Suppressor macrophage treated with lipopolysaccharide for 4 hours (primary cell): Measurements from ENCODE around the gene KCNF1.
A peak's percentile ranks its signal among the peaks of the same experiment; 100 is the strongest.

Experiments used
- DNase-seq: peaks from one replicate; pipeline ENCODE4 v3.0.0-alpha.2; 2020

KCNF1 gene

DNA sequence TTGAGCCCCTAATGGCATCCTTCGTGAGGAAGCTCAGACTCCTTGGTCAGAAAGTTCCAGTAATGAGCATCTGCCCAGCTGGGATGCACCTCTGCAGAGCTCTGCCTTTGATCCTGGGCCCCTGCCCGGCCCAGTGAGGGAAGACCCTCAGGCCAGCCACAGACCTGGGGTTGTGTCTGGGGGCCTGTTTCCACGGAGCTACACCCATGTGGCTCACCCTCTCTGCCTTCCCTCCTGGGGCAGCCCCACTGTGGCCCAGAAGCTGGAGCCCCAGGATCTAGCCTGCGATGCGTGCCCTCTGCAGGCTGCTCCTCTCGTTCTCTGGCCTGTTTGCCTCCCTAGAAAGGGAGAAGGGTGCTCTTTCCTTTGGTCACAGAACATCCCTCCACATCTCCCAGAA lies 9.8 kb downstream of the KCNF1 start:
- DNase-seq = no peak

- DNase-seq = no peak
Measured at GRCh38 chr2:10922307-10923007, 10.7 kb downstream of the KCNF1 start.

DNA sequence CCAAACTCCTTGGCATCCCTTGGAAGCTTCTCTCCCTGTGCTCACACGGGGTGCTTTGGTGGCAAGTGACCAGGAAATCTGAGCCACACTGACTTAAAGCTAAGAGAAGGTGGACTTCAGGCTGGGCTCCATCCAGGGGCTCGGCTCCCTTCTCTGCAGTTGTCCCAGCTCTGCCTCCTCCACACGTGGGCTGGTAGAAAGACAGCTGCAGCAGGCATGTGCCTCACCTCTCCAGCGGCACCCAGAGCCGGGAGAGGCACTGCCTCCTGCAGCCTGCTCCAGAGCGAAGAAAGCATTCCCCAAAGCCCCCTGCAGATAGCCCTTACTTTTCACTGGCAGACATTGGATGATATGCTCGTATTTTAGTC lies 11.3 kb downstream of the KCNF1 start:
- no peak for DNase-seq

- no peak for DNase-seq
Measured at GRCh38 chr2:10923965-10924364, 12.2 kb downstream of the KCNF1 start.

GRCh38 chr2:10924441-10924840 lies 12.7 kb downstream of the KCNF1 start:
- DNase-seq = no peak

DNA sequence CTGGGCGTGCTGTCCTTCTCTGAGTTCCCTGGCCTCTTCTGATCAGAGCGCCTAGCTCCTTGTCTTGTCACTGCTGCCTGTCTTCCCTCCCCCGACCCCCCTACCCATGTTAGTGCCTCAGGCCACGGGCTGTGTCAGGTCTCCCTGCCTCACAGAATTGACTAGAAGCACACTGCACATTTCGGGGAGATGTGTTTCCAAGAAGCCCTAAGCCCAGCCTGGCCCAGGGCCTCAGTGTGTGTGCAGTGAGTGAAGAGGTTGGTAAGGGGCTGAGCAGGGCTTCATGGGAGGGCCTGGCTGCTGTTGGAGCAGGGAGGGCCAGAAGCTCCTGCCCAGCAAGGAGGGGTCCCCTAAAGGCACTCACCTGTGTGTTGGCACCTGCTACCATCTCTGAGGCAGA lies 13.1 kb downstream of the KCNF1 start:
- DNase-seq = no peak

GRCh38 chr2:10926191-10926820 lies 14.6 kb downstream of the KCNF1 start:
- DNase-seq = no peak

DNA sequence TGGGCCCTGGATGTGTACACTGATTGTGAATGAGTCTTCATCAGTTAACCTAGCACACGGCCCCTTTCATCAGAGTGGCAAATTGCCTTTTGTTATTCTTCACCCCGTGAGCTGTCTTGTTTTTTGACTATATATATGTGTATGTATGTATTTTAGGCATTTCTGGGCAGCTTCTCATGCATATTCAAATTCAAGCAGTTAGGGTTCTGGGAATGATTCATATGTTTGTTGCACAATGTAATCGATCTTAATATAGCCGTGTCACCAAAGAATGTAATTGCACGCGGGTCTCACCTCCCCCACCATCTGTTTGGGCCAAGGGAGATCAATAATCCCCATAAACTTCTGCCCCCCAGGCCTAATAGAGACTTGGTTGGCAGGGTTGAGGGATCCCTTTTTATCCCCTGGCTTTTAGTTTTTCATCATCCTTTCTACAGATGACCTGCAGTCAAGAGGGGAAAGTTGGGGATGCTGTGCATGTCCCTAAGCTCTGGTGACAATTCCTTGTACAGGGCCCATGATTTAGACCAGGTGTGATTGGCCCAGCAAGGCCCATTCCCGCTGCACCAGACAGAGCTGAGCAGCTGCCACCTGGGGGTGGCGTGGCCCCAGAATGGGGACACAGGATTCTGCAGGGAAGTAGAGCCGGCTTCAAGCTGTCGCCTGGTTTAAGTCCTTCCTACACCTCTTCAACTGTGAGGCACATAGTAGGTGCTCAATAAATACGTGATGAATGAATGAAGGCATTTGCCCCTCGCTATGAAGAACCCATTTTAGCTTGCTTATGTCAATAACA lies 19.2 kb downstream of the KCNF1 start:
- no peak for DNase-seq

GRCh38 chr2:10931710-10932255 lies 20.0 kb downstream of the KCNF1 start:
- DNase-seq = no peak

DNA sequence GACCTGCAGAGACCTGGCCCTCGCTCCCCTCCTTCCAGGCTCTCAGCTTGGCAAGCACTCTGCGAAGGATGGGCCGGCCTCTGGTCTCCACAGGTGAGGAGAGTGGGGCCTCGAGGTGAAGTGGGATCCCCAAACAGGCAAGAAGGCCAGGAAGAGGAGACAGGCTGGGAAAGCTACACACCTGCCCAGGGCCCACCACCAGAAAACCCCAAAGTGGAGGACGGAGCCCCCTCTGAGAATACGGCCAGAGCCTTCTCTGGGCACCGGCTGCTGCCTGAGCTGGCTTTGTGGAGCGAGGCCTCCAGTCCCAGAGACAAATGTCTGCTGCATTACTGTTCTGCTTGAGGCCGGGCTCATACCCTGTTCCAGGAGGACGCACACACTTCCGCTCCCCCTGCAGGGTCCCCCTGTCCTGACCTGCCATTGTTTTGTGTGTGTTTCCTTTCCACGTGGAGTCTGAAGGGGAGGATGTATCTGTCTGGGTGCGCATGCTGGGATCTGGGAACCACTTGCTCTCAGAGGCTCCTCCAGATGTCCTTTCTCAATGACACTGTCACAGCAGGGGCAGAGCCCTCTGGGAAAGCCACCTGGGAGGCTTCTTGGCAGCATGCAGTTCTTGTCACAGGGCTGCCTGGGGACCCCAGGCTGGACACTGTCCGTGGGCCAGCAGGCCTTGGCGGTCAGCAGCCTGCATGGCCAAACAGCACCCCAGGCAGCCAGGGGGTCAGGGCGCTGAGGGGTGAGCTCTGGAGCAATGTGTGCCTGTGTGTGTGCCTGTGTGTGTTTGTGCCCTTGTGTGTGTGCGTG lies 20.8 kb downstream of the KCNF1 start:
- DNase-seq = no peak

DNA sequence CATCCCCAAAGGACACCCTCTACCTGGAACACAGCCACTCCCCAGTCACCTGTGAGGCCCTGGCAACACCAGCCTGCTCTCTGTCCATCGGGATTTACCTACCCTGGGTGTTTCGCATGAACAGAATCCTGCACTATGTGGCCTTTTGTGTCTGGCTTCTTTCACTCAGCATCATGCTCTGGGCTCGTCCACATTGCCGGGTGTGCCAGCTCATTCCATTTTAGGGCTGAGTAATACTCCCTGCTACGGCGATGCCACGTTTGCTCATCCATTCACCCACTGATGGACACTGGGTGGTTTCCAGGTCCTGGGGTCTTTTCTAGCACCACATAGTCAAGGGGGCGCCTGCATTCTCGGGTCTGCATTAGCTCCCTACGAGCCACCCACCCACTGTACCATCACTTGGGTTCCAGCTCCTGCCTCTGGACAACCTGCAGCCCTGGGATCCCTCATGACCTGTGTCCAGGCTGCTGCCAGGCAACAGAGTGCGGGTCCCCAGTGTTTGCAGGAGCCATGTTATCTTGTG lies 22.0 kb downstream of the KCNF1 start:
- DNase-seq = no peak

GRCh38 chr2:10934308-10934978 lies 22.7 kb downstream of the KCNF1 start:
- no peak for DNase-seq

DNA sequence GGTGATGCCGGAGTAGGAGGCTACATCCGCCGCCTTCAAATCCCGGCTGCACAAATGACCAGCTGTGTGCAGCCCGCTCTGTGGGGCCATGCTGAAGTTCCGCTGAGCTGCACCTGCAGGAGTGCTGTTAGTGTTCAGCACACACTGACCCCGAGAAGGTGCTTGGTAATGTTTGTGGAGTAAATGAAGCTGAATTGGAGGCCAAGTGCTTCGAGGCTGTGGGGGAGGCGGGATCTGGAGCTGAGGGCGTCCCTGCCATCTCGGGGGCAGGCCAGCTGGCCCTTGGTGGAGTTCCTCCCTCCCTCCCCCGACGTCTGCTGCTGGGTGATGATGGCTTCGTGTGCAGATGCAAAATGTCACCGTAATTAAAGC lies 23.2 kb downstream of the KCNF1 start:
- DNase-seq = no peak

DNA sequence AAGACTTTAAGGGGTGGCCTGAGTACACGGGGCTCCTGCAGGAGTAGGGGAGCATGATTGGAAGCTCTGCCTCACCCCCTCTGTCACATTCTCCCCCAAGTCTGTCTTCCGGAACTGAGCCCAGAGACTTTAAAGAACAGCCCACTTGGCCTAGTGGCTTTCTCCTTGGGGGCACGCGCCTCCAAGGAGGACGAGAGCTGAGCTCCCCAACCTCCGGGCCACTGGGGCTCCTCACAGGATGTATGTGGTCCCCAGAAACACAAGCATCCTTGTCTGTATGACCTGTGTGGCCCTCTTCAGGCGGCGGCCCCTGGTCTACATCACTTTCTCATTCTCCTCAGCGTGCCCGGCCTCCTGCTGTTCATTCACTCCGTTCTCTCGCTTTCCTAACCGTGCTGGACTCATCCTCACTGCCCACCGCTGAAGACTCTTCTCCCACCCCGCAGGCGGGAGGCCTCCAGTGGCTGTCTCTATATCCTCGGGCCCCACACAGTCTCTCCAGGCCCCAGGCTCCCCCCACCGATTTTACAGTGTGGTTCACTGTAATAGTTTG lies 23.7 kb downstream of the KCNF1 start:
- DNase-seq = no peak

GRCh38 chr2:10935953-10936942 lies 24.5 kb downstream of the KCNF1 start:
- peak; percentile 33 for DNase-seq

DNA sequence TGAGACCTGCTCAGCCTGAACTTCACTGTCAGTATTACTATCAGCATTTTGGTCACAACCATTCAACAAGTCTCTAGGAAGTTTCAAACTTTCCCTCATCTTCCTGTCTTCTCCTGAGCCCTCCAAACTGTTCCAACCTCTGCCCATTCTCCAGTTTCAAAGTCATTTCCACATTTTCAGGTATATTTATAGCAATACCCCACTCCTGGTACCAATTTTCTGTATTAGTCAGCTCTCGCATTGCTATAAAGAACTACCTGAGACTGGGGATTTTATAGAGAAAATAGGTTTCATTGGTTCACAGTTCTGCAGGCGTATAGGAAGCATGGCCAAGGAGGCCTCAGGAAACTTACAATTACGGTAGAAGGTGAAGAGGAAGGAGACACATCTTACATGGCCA lies 27.3 kb downstream of the KCNF1 start:
- no peak for DNase-seq

DNA sequence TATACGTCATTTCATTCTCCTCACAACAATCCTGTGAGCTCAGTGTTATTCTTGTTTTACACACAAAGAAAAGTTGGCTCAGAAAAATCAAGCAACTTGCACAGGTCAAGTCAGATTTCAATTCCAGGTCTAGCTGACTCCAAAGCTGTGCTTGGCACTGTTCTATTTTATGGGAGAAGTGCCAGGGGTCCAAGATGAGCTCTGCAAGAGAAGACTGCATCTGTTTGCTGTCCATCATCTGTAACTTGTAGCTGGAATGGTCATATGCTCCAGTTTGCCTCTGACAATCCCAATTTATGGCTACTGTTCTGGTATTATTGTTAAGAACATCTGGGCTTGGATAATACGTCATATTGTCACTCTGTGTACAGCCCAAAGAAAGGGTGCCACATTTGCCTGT lies 28.9 kb downstream of the KCNF1 start:
- DNase-seq = no peak

GRCh38 chr2:10941383-10941782 lies 29.6 kb downstream of the KCNF1 start:
- no peak for DNase-seq

GRCh38 chr2:10944799-10945198 lies 33.1 kb downstream of the KCNF1 start:
- DNase-seq = no peak

DNA sequence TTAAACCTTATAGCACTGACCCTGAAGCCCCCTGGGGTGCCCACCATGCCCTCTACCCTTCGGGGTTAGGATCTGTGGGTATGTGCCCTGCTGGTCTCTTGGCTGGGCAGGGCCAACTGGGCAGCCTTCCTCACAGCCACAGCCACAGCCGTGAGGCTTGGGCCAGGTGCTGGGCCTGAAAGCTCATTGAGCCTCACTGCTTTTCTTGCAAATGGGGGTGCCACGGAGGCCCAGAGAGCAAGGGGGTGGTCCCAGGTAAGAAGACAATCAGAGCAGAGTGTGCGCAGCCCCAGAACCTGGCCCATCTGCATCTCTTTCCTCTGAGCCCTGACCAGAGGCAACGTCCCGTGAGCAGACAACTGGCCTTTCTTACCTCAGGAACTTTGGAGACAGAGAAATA lies 34.7 kb downstream of the KCNF1 start:
- DNase-seq = no peak

GRCh38 chr2:10947005-10947440 lies 35.3 kb downstream of the KCNF1 start:
- no peak for DNase-seq
